ENCODE measurements around the gene COL9A1. TPM values are rescaled to one million over a fixed set of nuclear protein-coding genes. Genes with fewer than 3 reads are reported as not detected.

Gene COL9A1
- total and polyA plus RNA-seq, 2 of the 8 experiments (the other 6 are each of a cell fraction or from before 2014, with no cell fraction given): 7.9 to 18.1 TPM

DNA sequence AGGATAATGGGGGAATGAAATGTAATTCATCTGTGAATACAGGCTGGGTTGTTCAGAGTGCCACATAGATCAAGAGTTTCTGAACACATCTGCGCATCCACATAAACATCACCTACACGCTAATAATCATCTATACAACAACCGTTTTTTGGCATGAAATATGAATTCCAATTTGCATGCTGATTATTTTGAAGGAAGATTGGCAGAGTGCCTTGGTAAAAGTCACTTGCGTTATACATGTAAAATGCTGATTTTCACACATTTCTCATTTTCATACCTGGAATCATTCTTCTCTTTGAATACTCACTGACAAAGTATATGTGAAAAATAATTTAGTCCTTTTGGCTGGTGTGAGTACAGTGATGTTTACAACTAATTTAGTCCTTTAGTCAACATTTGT lies 17.7 kb downstream of the COL9A1 start:
- peaks cover 0 to 3% of the 10 kb centered on the region in 2 experiments; a peak in 2 of 4 replicates for H3K9me3 ChIP-seq (ENCODE audit: insufficient read depth in 2 of 2, low read depth in 1 of 2, low read length in 1 of 2)
- H2BK120ac ChIP-seq (replicated peaks; ENCODE audit: low read depth, low read length): no peak overlapping the region
- H3K27ac ChIP-seq (ENCODE audit: low read depth, low read length): no peak overlapping the region
- H2BK15ac ChIP-seq (ENCODE audit: low read length): no peak overlapping the region
- H3K79me2 ChIP-seq (ENCODE audit: control insufficient read depth in 1 of 2, insufficient read depth in 2 of 2, low read length in 2 of 2): no peaks in the 10 kb centered on the region
- 87% methylated on average over 4 of the region's 4 CpGs; no CpG with 5 or more reads in 1 of the 2 experiments for WGBS, 2 experiments (ENCODE audit: extremely low coverage in 1 of 2, insufficient coverage in 1 of 2, insufficient read length in 1 of 2, insufficient replicate concordance in 2 of 2, low coverage in 1 of 2, low lambda C conversion rate in 2 of 2, missing lambda C conversion rate in 1 of 2)
- H4K5ac ChIP-seq (ENCODE audit: insufficient read length, low read depth, low read length): no peak overlapping the region
- POLR2A ChIA-PET (ENCODE audit: partially characterized antibody): no interaction called here
- TF ChIP-seq BRCA1 (IDR thresholded peaks at IDR 0.05; ENCODE audit: low read depth, low read length) (no peak), JUND (IDR thresholded peaks at IDR 0.05; ENCODE audit: low read length) (no peak), KDM5A (IDR thresholded peaks at IDR 0.05; ENCODE audit: low read length) (no peak), RBBP5 (IDR thresholded peaks at IDR 0.05; ENCODE audit: borderline replicate concordance, low read depth, low read length) (no peak), SP1 (IDR thresholded peaks at IDR 0.05; ENCODE audit: low read depth, low read length) (no peak)
- CTCF ChIA-PET (ENCODE audit: partially characterized antibody): interaction anchor here (2.9 to 3.6 kb wide), 2 partner anchors 64 to 84 kb away, joined by 9 to 13 read pairs; no protein-coding TSS in a partner anchor
- no peak overlapping the region for H3K23ac ChIP-seq (ENCODE audit: insufficient read length)
- no peak overlapping the region for H3K4me3 ChIP-seq (ENCODE audit: extremely low read depth in 1 of 4, insufficient read depth in 2 of 4, low read depth in 3 of 4, low read length in 4 of 4)
- no peak overlapping the region for H2BK20ac ChIP-seq (ENCODE audit: low read length)
- H3K56ac ChIP-seq (replicated peaks; ENCODE audit: insufficient read length, low read depth, low read length): no peak overlapping the region
- no peak overlapping the region for H2AFZ ChIP-seq (ENCODE audit: low read length)
- H2BK12ac ChIP-seq (ENCODE audit: low read depth, low read length): no peak overlapping the region
- no peak overlapping the region for H2AK5ac ChIP-seq (ENCODE audit: low read depth, low read length)
- H4K8ac ChIP-seq (ENCODE audit: extremely low read depth, insufficient read depth, low read length): no peak overlapping the region
- H4K20me1 ChIP-seq (replicated peaks in 1 of 2; ENCODE audit: control insufficient read depth in 1 of 2, insufficient read depth in 2 of 2, low read length in 2 of 2): no peaks in the 10 kb centered on the region
- peaks cover 4% of the 10 kb centered on the region; the same call in 1 of the 2 replicates for H3K23me2 ChIP-seq (ENCODE audit: low read depth, low read length)
- no peaks in the 10 kb centered on the region for H3K36me3 ChIP-seq (ENCODE audit: control insufficient read depth in 2 of 4, insufficient read depth in 4 of 4, low read length in 3 of 4)
- H3K14ac ChIP-seq (ENCODE audit: insufficient read length): no peak overlapping the region
- DNase-seq (ENCODE audit: low read depth in 1 of 2, low spot score in 2 of 2) (no peak), FAIRE-seq (no peak)
- no peaks in the 10 kb centered on the region for H3K79me1 ChIP-seq (ENCODE audit: low read depth, low read length)
- no peak overlapping the region for H3K4ac ChIP-seq (replicated peaks; ENCODE audit: insufficient read length, low read depth, low read length)
- H3K18ac ChIP-seq (ENCODE audit: extremely low read depth, low read length): no peak overlapping the region
- H3K9ac ChIP-seq (replicated peaks in 1 of 4; ENCODE audit: extremely low read depth in 1 of 4, low read depth in 3 of 4, low read length in 3 of 4): no peak overlapping the region
- peaks cover 2 to 8% (median 5%) of the 10 kb centered on the region in 4 experiments; a peak in 5 of 7 replicates for H3K4me1 ChIP-seq (replicated peaks in 1 of 4; ENCODE audit: control insufficient read depth in 3 of 4, insufficient read depth in 4 of 4, low read length in 3 of 4)
- no peak overlapping the region for H2BK5ac ChIP-seq (ENCODE audit: low read depth, low read length)
- H4K91ac ChIP-seq (replicated peaks; ENCODE audit: insufficient read length, low read length): no peak overlapping the region
- peaks cover 13 to 37% (median 33%) of the 10 kb centered on the region in 4 experiments for H3K27me3 ChIP-seq (replicated peaks in 1 of 4; ENCODE audit: control insufficient read depth in 3 of 4, extremely low read depth in 1 of 4, insufficient read depth in 3 of 4, low read length in 3 of 4)
- H3K4me2 ChIP-seq (ENCODE audit: insufficient read depth in 1 of 2, low read depth in 2 of 2, low read length in 2 of 2): no peak overlapping the region
